ENCODE results near the gene PCCA.
"Not testable (repeated sequence)": the region's sequence is repeated elsewhere in the genome, so short reads cannot be mapped to it uniquely, and the experiment has no call there.

The PCCA gene

GRCh38 chr13:100564444-100565223, 475.7 kb downstream of the PCCA start:
- TF ChIP-seq CTCF (IDR thresholded peaks at IDR 0.05; ENCODE audit: low read depth, low read length, missing control alignments): no peak
- in situ Hi-C loops (cut with HindIII; ENCODE audit: low pct_ligation_motif_present, low sequenced_read_pairs): no loop called here
- H3K27ac ChIP-seq: no peak overlapping the region
- H3K4me3 ChIP-seq (ENCODE audit: low read depth, low read length): no peak overlapping the region
- H3K27me3 ChIP-seq (replicated peaks): no peaks in the 10 kb centered on the region
- no peaks in the 10 kb centered on the region for H3K36me3 ChIP-seq (replicated peaks)
- no peak for DNase-seq

GRCh38 chr13:100565286-100565685, 476.4 kb downstream of the PCCA start:
- in situ Hi-C loops (cut with HindIII; ENCODE audit: low pct_ligation_motif_present, low sequenced_read_pairs): no loop called here
- Histone ChIP-seq H3K4me3 (ENCODE audit: low read depth, low read length) (no peak overlapping the region), H3K36me3 (replicated peaks) (no peaks in the 10 kb centered on the region), H3K27me3 (replicated peaks) (no peaks in the 10 kb centered on the region), H3K27ac (no peak overlapping the region)
- TF ChIP-seq CTCF (IDR thresholded peaks at IDR 0.05; ENCODE audit: low read depth, low read length, missing control alignments): no peak
- DNase-seq: no peak

GRCh38 chr13:100566543-100566942, 477.6 kb downstream of the PCCA start:
- DNase-seq: no peak
- Histone ChIP-seq H3K4me3 (ENCODE audit: low read depth, low read length) (no peak overlapping the region), H3K27me3 (replicated peaks) (no peaks in the 10 kb centered on the region), H3K27ac (no peak overlapping the region), H3K36me3 (replicated peaks) (no peaks in the 10 kb centered on the region)
- TF ChIP-seq CTCF (IDR thresholded peaks at IDR 0.05; ENCODE audit: low read depth, low read length, missing control alignments): no peak
- in situ Hi-C loops (cut with HindIII; ENCODE audit: low pct_ligation_motif_present, low sequenced_read_pairs): no loop called here

- in situ Hi-C loops (cut with HindIII; ENCODE audit: low pct_ligation_motif_present, low sequenced_read_pairs): no loop called here
- Histone ChIP-seq H3K36me3 (replicated peaks) (no peaks in the 10 kb centered on the region), H3K27ac (no peak overlapping the region), H3K4me3 (ENCODE audit: low read depth, low read length) (no peak overlapping the region), H3K27me3 (replicated peaks) (no peaks in the 10 kb centered on the region)
- TF ChIP-seq CTCF (IDR thresholded peaks at IDR 0.05; ENCODE audit: low read depth, low read length, missing control alignments): peak; percentile 82
- peak; percentile 75 for DNase-seq
These were observed 484.2 kb downstream of the PCCA start for GRCh38 chr13:100573121-100573520.

GRCh38 chr13:100577239-100577638, 488.3 kb downstream of the PCCA start:
- not testable (repeated sequence) for H3K4me3 ChIP-seq (ENCODE audit: low read depth, low read length)

More at GRCh38 chr13:100577239-100577638, 488.3 kb downstream of the PCCA start:
- H3K36me3 ChIP-seq (replicated peaks); H3K27ac ChIP-seq; in situ Hi-C loops (cut with HindIII; ENCODE audit: low pct_ligation_motif_present, low sequenced_read_pairs); DNase-seq; H3K27me3 ChIP-seq (replicated peaks): not testable (repeated sequence)

Measured in brain microvascular endothelial cell (primary cell).